Caco-2 (cell line): ENCODE measurements around the gene SMIM43. TPM values are rescaled to one million over a fixed set of nuclear protein-coding genes. Genes with fewer than 3 reads are reported as not detected.

ENCODE experiments used
- BruUV-seq: library from RNA; stranded (reverse); fragments of 400-500 nt; replicated peaks from 2 replicates; lab custom pipeline; 2021; lab: Mats Ljungman, UMichigan
- CTCF ChIA-PET: fragments of 300-600 bp; sonication (Branson Sonifier 250); formaldehyde crosslinking; loops from one replicate; lab custom pipeline; 2022; ENCODE audit warnings: antibody characterized with exemption; lab: Charles Lee
- POLR2A ChIA-PET: fragments of 300-600 bp; sonication (Branson Sonifier 250); formaldehyde crosslinking; loops from one replicate; lab custom pipeline; 2022; ENCODE audit warnings: antibody characterized with exemption; lab: Charles Lee
- DNase-seq, 2 experiments: peaks; one replicate each; pipeline versions ENCODE4 v3.0.0 to v3.0.0-alpha.2; 2020 to 2022
- H3K27me3 ChIP-seq: replicated peaks from 2 replicates; pipeline ENCODE4 v1.6.0; 2011; ENCODE audit warnings: low read length; ENCODE audit not compliant: control insufficient read depth, insufficient read depth
- H3K36me3 ChIP-seq: 2 replicates; pipeline ENCODE4 v1.5.1; 2011; ENCODE audit warnings: low read length; ENCODE audit not compliant: control insufficient read depth, insufficient read depth
- H3K4me1 ChIP-seq: fragments of 250-450 bp; sonication (Bioruptor Pico); 2 replicates; pipeline ENCODE4 v1.5.1; 2020; ENCODE audit warnings: mild to moderate bottlenecking
- H3K4me3 ChIP-seq: 2 replicates; pipeline ENCODE4 v1.5.1; 2011; ENCODE audit warnings: low read depth, mild to moderate bottlenecking, control low read depth, low read length
- H3K9me3 ChIP-seq: fragments of 250-450 bp; sonication (Bioruptor Pico); 2 replicates; pipeline ENCODE4 v1.5.1; 2020; ENCODE audit warnings: mild to moderate bottlenecking, moderate library complexity
- H3K27ac Mint-ChIP-seq: one replicate; pipeline ENCODE4 v1.8.0; 2022; ENCODE audit warnings: mixed read lengths; ENCODE audit not compliant: unreplicated experiment
- H3K27me3 Mint-ChIP-seq: one replicate; pipeline ENCODE4 v1.8.0; 2022; ENCODE audit warnings: mixed read lengths; ENCODE audit not compliant: insufficient read depth, unreplicated experiment
- H3K36me3 Mint-ChIP-seq: one replicate; pipeline ENCODE4 v1.8.0; 2022; ENCODE audit warnings: mild to moderate bottlenecking, mixed read lengths; ENCODE audit not compliant: insufficient read depth, unreplicated experiment
- H3K4me1 Mint-ChIP-seq: one replicate; pipeline ENCODE4 v1.8.0; 2022; ENCODE audit warnings: low read depth, mixed read lengths; ENCODE audit not compliant: unreplicated experiment
- H3K4me3 Mint-ChIP-seq: one replicate; pipeline ENCODE4 v1.8.0; 2022; ENCODE audit warnings: mild to moderate bottlenecking, moderate library complexity, mixed read lengths; ENCODE audit not compliant: unreplicated experiment
- H3K9me3 Mint-ChIP-seq: one replicate; pipeline ENCODE4 v1.8.0; 2022; ENCODE audit warnings: mixed read lengths; ENCODE audit not compliant: unreplicated experiment
- CTCF ChIP-seq, 2 experiments: fragments of 200-600 bp in 1 of 2; IDR thresholded peaks; 1 replicate in 1 of 2; 2 replicates in 1 of 2; pipeline versions ENCODE4 v1.5.1 to v1.8.0; 2011 to 2022; ENCODE audit warnings: antibody characterized with exemption in 1 of 2, control low read depth in 1 of 2, inconsistent platforms in 1 of 2, low read depth in 1 of 2, low read length in 1 of 2, mild to moderate bottlenecking in 1 of 2, moderate library complexity in 1 of 2; ENCODE audit not compliant: insufficient read depth in 1 of 2, severe bottlenecking in 1 of 2, unreplicated experiment in 1 of 2
- intact Hi-C: fragments of 100-400 bp; cut with micrococcal nuclease; formaldehyde crosslinking; loops from one replicate; pipeline ENCODE4 v1.10.0; 2022; ENCODE audit not compliant: unreplicated experiment
- total RNA-seq: library from RNA; stranded (reverse); gene quantifications from 2 replicates; pipeline ENCODE4 v1.2.3, GENCODE V29; 2022

Gene SMIM43
- total RNA-seq, 1 experiment from 2014 or later, result not detected

- BruUV-seq, result no TSS peak
- no peak for TF ChIP-seq CTCF (IDR thresholded peaks at IDR 0.05; ENCODE audit: insufficient read depth in 1 of 2, low read depth in 1 of 2, low read length in 1 of 2, severe bottlenecking in 1 of 2, unreplicated experiment in 1 of 2)
- Mint-ChIP-seq H3K27me3 (peaks cover 15% of the 10 kb centered on the region), H3K36me3 (no peaks in the 10 kb centered on the region), H3K4me3 (no peak overlapping the region), H3K9me3 (no peaks in the 10 kb centered on the region), H3K27ac (no peak overlapping the region), H3K4me1 (no peaks in the 10 kb centered on the region)
- no peaks in the 10 kb centered on the region for H3K36me3 ChIP-seq
- CTCF ChIA-PET, result no interaction called here
- H3K4me3 ChIP-seq, result no peak overlapping the region
- DNase-seq, result no peak
- POLR2A ChIA-PET, result no interaction called here
- intact Hi-C loops, result no loop called here
- H3K4me1 ChIP-seq, result peaks cover under 1% of the 10 kb centered on the region; the same call in 1 of the 2 replicates
- H3K27me3 ChIP-seq, result no peaks in the 10 kb centered on the region
- H3K9me3 ChIP-seq, result no peaks in the 10 kb centered on the region
Observed at GRCh38 chr4:121785479-121785878, 20.5 kb upstream of the SMIM43 start.

GRCh38 chr4:121784975-121785374, 20.0 kb upstream of the SMIM43 start:
- Histone ChIP-seq H3K36me3 (no peaks in the 10 kb centered on the region), H3K4me3 (no peak overlapping the region), H3K9me3 (no peaks in the 10 kb centered on the region), H3K27me3 (no peaks in the 10 kb centered on the region), H3K4me1 (no peaks in the 10 kb centered on the region)
- Mint-ChIP-seq H3K36me3 (no peaks in the 10 kb centered on the region), H3K9me3 (no peaks in the 10 kb centered on the region), H3K27me3 (peaks cover 16% of the 10 kb centered on the region), H3K27ac (no peak overlapping the region), H3K4me1 (no peaks in the 10 kb centered on the region), H3K4me3 (no peak overlapping the region)
- no peak for TF ChIP-seq CTCF (IDR thresholded peaks at IDR 0.05; ENCODE audit: insufficient read depth in 1 of 2, low read depth in 1 of 2, low read length in 1 of 2, severe bottlenecking in 1 of 2, unreplicated experiment in 1 of 2)
- CTCF ChIA-PET, result no interaction called here
- no TSS peak for BruUV-seq
- DNase-seq, result no peak
- intact Hi-C loops, result no loop called here
- POLR2A ChIA-PET, result no interaction called here

GRCh38 chr4:121784401-121784800, 19.4 kb upstream of the SMIM43 start:
- Histone ChIP-seq H3K9me3 (no peaks in the 10 kb centered on the region), H3K36me3 (no peaks in the 10 kb centered on the region), H3K4me3 (no peak overlapping the region), H3K4me1 (no peaks in the 10 kb centered on the region), H3K27me3 (no peaks in the 10 kb centered on the region)
- no peak overlapping the region for H3K4me3 Mint-ChIP-seq
- no TSS peak for BruUV-seq
- H3K4me1 Mint-ChIP-seq, result no peaks in the 10 kb centered on the region
- intact Hi-C loops, result no loop called here
- H3K27ac Mint-ChIP-seq, result no peak overlapping the region
- ChIA-PET CTCF (no interaction called here), POLR2A (no interaction called here)
- H3K27me3 Mint-ChIP-seq, result peaks cover 18% of the 10 kb centered on the region
- no peak for TF ChIP-seq CTCF (IDR thresholded peaks at IDR 0.05; ENCODE audit: insufficient read depth in 1 of 2, low read depth in 1 of 2, low read length in 1 of 2, severe bottlenecking in 1 of 2, unreplicated experiment in 1 of 2)
- H3K9me3 Mint-ChIP-seq, result no peaks in the 10 kb centered on the region
- DNase-seq, result no peak
- no peaks in the 10 kb centered on the region for H3K36me3 Mint-ChIP-seq
